D721Med (cell line): ENCODE measurements around the gene THSD4.

Experiments used
- DNase-seq: peaks from one replicate; pipeline ENCODE4 v3.0.0; 2011; ENCODE audit warnings: low spot score; ENCODE audit not compliant: insufficient read length
- FAIRE-seq: peaks from 2 replicates; lab custom pipeline; 2011; peaks lifted over from hg19 to GRCh38; lab: Jason Lieb, UNC
- TF ChIP-seq, protein P1 (sequence below): IDR thresholded peaks from 2 replicates; pipeline ENCODE4 v1.5.1; 2012; ENCODE audit warnings: mild to moderate bottlenecking, control low read depth; ENCODE audit not compliant: insufficient read depth; ENCODE audit errors: missing control alignments

THSD4 gene

DNA sequence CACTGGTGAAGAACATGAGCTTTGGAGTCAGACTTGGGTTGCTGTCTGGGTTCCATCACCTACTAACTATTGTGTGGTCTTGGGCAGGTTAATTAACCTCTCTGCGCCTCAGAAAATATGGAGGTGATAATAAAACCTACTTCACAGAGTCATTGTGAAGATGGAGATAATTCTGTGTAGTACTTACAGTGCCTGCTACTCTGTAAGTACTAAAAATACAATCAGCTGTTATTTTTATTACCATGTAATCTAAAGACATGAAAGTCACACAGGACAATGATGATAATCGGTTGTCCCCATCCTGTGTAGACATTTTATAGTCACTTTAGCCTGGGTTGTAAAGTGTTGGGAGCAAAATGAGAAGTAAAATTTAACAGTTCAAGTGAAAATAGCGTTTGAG is 334.1 kb downstream of the THSD4 start:
- DNase-seq (no peak), FAIRE-seq (no peak)
- TF ChIP-seq, protein P1, sequence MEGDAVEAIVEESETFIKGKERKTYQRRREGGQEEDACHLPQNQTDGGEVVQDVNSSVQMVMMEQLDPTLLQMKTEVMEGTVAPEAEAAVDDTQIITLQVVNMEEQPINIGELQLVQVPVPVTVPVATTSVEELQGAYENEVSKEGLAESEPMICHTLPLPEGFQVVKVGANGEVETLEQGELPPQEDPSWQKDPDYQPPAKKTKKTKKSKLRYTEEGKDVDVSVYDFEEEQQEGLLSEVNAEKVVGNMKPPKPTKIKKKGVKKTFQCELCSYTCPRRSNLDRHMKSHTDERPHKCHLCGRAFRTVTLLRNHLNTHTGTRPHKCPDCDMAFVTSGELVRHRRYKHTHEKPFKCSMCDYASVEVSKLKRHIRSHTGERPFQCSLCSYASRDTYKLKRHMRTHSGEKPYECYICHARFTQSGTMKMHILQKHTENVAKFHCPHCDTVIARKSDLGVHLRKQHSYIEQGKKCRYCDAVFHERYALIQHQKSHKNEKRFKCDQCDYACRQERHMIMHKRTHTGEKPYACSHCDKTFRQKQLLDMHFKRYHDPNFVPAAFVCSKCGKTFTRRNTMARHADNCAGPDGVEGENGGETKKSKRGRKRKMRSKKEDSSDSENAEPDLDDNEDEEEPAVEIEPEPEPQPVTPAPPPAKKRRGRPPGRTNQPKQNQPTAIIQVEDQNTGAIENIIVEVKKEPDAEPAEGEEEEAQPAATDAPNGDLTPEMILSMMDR, result no peak

DNA sequence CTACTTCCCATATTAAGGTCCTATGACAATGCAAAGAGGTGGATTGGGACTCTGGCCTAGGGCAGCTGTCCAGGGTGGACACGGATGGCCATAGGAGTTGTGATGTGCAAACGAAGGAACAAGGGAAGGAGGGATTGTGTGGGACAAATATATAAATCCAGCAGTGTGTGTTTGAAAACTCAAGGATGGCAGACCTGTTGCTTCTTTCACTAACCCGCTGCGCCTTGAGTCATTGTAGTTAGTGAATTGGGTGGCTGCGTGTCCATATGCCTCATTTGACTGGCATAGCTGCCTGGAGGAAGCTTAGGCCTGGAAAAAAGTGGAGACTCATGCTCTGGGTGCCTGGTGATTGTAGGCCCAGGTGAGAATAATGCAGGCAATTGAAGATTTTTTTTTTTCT is 334.7 kb downstream of the THSD4 start:
- DNase-seq (no peak), FAIRE-seq (no peak)
- TF ChIP-seq, protein P1, result no peak

DNA sequence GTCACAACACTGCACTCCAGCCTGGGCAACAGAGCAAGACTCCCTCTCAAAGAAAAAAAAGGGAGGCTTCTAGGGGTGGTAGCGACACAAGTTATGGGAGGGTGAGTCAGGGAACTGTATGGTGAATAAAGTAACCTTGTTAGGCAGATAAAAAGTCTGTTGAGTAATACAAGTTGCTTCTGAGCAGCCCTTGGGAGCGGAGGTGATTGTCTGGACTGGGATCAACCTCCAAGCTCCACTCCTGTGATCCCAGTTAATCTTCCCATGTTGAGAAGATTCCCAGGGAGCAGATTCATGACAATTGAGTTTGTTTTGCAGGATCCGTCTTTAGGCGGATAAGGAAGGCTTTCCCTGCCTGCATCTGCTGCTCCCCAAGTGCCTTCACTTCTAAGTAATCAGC is 335.9 kb downstream of the THSD4 start:
- TF ChIP-seq, protein P1, result no peak
- FAIRE-seq (no peak), DNase-seq (no peak)

DNA sequence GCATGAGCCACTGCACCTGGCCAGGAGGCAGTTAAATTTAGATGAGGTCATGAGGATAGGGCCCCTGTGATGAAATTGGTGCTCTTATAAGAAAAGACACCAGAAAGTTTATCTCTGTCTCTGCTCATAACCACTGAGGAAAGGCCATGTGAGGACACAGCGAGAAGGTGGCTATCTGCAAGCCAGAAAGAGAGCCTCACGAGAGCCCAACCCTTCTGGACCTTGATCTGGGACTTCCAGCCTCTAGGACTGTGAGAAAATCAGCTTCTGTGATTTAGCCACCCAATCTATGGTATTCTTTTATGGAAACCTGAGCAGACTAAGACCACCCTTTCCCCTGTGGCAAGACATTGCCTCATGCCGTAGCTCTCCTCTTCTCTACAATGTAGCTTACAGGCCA is 337.6 kb downstream of the THSD4 start:
- TF ChIP-seq, protein P1, result no peak
- FAIRE-seq (no peak), DNase-seq (no peak)

DNA sequence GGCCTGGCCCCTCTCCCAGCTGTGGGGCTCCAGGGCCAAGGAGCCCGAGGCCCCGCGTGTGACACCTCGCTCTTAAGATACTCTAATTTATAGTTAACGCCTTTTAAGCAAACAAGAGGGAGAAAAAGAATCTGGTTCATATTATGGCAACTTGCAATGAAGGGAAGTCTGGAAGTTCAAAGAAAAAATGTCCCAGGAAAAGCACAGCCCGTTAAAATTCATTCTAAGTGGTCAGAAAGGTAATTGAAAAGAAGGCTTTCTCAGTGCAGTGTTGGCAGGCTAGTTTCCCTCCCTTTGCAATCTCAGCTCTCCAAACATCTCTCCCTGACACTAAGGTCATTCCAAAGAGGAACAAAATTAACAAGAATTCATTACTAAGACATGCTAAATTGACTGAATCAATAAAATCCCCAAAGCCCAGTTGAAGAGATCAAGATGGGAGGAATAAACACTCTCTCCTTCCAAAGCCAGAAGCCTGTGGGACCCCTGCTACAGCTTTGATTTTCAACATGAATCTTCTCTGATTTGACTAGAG is 339.3 kb downstream of the THSD4 start:
- TF ChIP-seq, protein P1, result no peak
- FAIRE-seq (no peak), DNase-seq (no peak)

DNA sequence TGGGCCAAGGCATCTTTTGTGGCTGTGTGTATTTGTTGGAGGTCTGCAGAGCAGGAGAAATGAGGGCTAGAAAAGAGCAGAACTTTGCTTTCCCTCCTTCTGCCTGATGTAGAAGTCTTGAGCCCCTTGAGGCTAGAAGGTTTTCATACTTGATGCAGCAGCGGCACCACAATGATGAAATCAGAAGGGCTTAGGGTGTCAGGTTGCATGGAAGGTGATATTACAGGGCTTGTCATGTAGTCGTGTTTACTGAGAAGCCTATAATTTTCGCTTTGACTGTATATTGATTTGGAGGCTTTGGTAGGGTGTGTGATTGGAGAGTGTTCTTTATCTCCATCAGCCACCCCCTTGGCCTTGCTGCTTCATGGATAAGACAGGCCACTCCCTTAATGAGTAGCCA is 339.8 kb downstream of the THSD4 start:
- DNase-seq (no peak), FAIRE-seq (no peak)
- TF ChIP-seq, protein P1, result no peak

DNA sequence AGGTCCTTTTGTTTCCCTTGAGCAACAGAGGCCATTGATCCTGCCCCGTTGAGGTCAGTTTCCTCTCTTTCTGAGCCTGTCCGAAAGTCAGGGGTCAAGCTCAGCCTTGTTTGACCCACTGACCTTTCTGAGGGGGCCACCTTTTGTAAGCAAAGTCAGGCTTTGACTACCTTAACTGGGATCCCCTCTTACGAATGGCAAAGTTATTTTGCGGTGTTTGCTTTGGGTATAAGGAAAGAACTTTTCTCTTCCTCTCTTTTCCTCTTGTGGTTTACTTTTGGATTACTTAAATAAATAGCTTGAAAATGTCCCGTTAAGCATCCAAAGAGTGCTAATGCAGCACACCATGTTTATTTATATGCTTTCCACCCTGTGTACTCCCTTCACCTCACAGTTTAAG is 340.6 kb downstream of the THSD4 start:
- TF ChIP-seq, protein P1, result no peak
- DNase-seq (no peak), FAIRE-seq (no peak)
